AG09309 (cell line): ENCODE data around the gene ERICH2.

ENCODE experiments used
- DNase-seq: peaks from one replicate; pipeline ENCODE4 v3.0.0-alpha.2; 2010; ENCODE audit warnings: low read depth
- H3K4me3 ChIP-seq: 2 replicates; pipeline ENCODE4 v1.5.1; 2011; ENCODE audit warnings: mild to moderate bottlenecking, low read depth, low read length, moderate library complexity; ENCODE audit not compliant: control insufficient read depth
- CTCF ChIP-seq: IDR thresholded peaks from 2 replicates; pipeline ENCODE4 v1.5.1; 2011; ENCODE audit warnings: mild to moderate bottlenecking, low read depth, low read length, inconsistent platforms; ENCODE audit not compliant: insufficient read depth, control insufficient read depth; ENCODE audit errors: missing control alignments

Gene ERICH2

GRCh38 chr2:170763232-170763631 lies 6.9 kb upstream of the ERICH2 start:
- TF ChIP-seq CTCF = no peak
- H3K4me3 ChIP-seq = no peak overlapping the region
- no peak for DNase-seq

GRCh38 chr2:170764880-170765261 lies 5.3 kb upstream of the ERICH2 start:
- H3K4me3 ChIP-seq = no peak overlapping the region
- no peak for TF ChIP-seq CTCF
- DNase-seq = no peak

DNA sequence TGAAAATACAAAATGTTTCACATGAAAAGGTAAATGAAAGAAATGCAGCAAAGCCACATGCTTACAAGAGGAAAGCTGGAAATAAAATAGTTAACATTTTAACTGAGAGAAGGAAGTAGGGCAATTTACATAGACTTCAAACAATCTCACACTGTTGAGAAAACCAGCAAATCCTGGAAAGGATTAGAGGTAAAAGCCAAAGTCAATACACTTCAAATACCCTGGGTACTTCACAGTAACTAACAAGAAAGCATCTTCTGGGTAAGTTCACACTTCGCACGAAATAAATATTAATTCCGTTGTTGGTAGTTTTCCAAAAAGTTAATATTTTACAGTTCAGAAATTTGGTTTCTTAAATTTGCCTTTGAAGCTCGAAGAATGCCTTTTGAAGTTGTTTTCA lies 3.5 kb upstream of the ERICH2 start:
- no peak overlapping the region for H3K4me3 ChIP-seq
- TF ChIP-seq CTCF = no peak
- DNase-seq = no peak

DNA sequence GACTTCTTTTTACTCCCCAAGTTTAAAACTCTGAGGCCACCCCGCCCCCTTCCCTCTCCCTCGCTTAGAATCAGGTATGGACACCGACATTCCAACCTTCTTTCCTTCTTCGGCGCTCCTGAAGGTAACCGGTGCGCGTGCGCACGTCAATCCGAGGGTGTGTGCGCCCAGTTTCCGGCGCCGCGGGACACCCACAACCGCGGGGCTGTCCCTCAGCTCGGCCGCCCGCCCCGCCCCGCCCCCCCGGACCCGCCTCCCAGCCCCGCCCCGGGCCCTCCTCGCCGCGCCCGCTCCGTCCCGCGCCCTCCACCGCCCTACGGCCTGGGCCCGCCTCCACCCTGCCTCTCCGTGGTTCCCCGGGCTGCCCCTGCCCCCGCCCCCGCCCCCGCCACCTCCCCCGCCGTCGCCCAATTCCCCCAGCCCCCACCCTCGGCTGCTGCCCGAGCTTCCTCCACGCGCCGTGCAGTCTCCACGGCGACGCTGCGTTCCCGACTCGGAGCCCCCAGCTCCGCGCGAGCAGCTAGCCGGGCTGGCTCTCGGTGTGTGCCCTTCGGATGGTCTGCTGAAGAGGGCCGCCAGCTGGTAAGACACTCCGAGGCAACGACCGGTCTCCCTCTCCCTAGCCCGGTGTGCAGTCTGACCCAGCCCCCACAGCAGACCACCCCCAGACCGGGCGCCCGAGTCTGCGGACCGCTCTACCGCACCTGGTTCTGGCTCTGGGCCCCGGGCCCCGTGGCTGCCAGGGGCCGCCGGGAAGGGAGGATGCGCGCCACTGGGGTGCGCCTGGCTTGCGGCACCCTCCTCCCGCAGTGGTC lies 635 bp downstream of the ERICH2 start:
- peak overlapping the region; percentile 72 for H3K4me3 ChIP-seq
- DNase-seq = no peak
- no peak for TF ChIP-seq CTCF

DNA sequence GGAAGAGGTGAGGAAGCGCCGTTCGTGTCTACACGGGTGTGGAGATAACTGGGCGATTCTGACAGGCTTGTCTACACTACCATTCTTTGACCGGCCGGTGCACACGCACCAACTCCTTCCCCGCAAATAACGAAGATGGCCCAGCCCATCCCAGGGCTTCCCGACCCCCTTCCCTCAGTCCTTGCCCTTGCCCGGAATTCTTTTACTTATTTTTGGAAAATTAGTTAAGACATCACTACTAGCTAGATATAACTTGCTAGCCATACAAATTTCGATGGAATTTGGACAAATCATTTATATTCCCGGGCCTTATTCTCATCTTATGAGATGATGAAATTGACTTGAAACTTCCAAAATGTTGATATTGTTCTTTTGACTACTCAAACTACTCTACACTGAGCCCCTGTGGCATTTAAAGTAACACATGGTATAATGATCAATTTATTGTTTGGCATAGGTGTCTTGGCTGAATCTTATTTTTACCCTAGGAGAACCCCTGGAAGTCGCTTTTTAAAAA lies 1.3 kb downstream of the ERICH2 start:
- peak overlapping the region; percentile 72 for H3K4me3 ChIP-seq
- no peak for DNase-seq
- TF ChIP-seq CTCF = no peak

DNA sequence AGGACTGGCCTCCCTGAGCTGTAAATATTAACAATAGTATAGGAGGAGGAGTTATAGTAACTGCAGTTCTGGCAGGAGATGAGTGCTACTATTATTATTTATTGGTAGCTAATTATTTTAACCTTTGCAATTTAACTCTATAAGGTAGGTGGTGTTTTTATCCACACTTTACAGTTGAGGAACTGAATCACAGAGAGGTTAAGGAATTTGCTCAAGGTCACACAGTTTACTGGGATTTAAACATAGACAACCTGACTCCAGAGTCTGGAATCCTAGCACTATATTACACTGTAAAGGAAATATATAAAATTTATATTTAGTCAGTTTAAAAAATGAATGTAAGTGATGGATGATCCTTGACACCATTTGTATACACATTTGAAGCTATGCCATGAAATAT lies 2.1 kb downstream of the ERICH2 start:
- H3K4me3 ChIP-seq = no peak overlapping the region
- DNase-seq = no peak
- no peak for TF ChIP-seq CTCF
